Body of pancreas (tissue), 4 donors: ENCODE data around the gene MT1B. TPM values are rescaled to one million over a fixed set of nuclear protein-coding genes. Genes with fewer than 3 reads are reported as not detected.

Experiments used
- ATAC-seq: fragments of 150-250 bp; one replicate; pipeline ENCODE4 v1.9.1; 2016
- DNase-seq, 4 donors: peaks; one replicate each; pipeline ENCODE4 v3.0.0-alpha.2; 2019
- H3K27ac ChIP-seq, 4 donors: fragments of 200-600 bp; sonication (generic); 1 replicate in 3 of 4; 2 replicates in 1 of 4; pipeline versions ENCODE4 v1.5.1 to v1.6.1; 2016 to 2019; ENCODE audit warnings: mild to moderate bottlenecking in 1 of 4, mixed read lengths in 1 of 4, moderate library complexity in 1 of 4
- H3K27me3 ChIP-seq, 2 donors: fragments of 200-600 bp; sonication (generic); one replicate each; pipeline ENCODE4 v1.6.0; 2016; ENCODE audit warnings: mild to moderate bottlenecking in 1 of 2
- H3K36me3 ChIP-seq, 2 donors: fragments of 200-600 bp; sonication (generic); replicated peaks in 1 of 2; 2 replicates each; pipeline ENCODE4 v1.5.1; 2016; ENCODE audit warnings: low read depth in 2 of 2; ENCODE audit not compliant: insufficient read depth in 1 of 2
- H3K4me1 ChIP-seq: fragments of 200-600 bp; sonication (generic); one replicate; pipeline ENCODE4 v1.6.0; 2016
- H3K4me3 ChIP-seq, 2 donors: fragments of 200-600 bp; sonication (generic); 1 replicate in 1 of 2; 2 replicates in 1 of 2; pipeline ENCODE4 v1.5.1; 2016 to 2019
- H3K9me3 ChIP-seq, 3 donors: fragments of 200-600 bp; sonication (generic); 1 replicate in 2 of 3; 2 replicates in 1 of 3; pipeline ENCODE4 v1.5.1; 2016
- POLR2A ChIP-seq, 3 donors: fragments of 450-650 bp; IDR thresholded peaks; one replicate each; pipeline ENCODE4 v1.6.1; 2016; ENCODE audit warnings: antibody characterized with exemption in 3 of 3, mild to moderate bottlenecking in 2 of 3
- WGBS, 2 donors: methylation state at CpG; one replicate each; pipeline ENCODE4 v1.1.5; 2017; 5-methylcytosine and 5-hydroxymethylcytosine counted together
- intact Hi-C: fragments of 100-400 bp; cut with DNase I; formaldehyde crosslinking; loops from one replicate; pipeline ENCODE4 v1.15.1; 2023
- total RNA-seq, 2 donors: library from RNA; depleted of rRNA; stranded (reverse); fragments of >200 nt; gene quantifications; one replicate each; pipeline ENCODE4 v1.1.0, GENCODE V29; 2016
- TF ChIP-seq, protein P1 (sequence below), 7 experiments: fragments of 450-650 bp in 4 of 7; fragments of 200-600 bp in 3 of 7; sonication (generic) in 3 of 7; IDR thresholded peaks; one replicate each; pipeline ENCODE4 v1.5.1; 2016 to 2019; ENCODE audit warnings: antibody characterized with exemption in 7 of 7

Gene MT1B
- total RNA-seq, 2 donors from 2014 or later = not detected

DNA sequence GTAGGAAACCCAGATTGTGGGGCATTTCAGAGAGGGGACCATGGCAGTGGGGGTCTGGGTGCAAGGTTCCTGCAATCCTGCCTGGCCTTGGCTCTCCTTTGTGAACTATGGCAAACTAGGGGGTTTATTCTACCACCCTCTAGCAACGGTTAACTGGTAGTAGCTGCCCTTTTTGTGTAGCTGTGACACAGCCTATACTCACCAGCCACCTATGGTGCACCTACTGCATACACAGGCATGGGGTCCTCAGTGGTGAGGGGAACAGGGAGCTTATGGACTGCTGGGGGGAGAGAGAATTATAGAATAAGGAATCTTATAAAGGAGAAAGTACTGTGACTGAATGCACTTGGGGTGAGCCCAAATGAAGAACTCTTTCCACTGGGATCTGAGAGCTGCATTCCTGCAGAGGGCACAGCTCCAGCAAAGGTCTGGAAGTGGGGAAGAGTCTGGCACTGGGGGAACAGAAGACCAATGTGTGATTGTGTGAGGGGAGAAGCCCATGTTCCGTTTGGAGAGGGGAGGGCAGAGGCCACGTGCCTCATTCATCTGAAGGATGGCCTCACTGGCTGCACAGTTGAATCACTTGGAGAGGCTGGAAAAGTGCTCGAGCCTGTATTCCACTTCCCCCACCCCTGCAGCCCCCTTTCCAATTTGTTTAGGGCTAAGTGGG is 32.7 kb downstream of the MT1B start:
- peak overlapping the region in 1 of 2 donors; percentile 64 for H3K4me3 ChIP-seq
- no peaks in the 10 kb centered on the region for H3K36me3 ChIP-seq
- peak; percentile 3 for ATAC-seq
- 23 to 35% methylated on average over 4 of the region's 4 CpGs for WGBS, 2 donors
- H3K27ac ChIP-seq = peak overlapping the region; percentile 79 to 93 (median 88)
- intact Hi-C loops = no loop called here
- DNase-seq = peak; percentile 44 to 58 (median 48)
- no peaks in the 10 kb centered on the region for H3K27me3 ChIP-seq
- peaks cover 63% of the 10 kb centered on the region for H3K4me1 ChIP-seq
- TF ChIP-seq POLR2A (IDR thresholded peaks at IDR 0.05) = no peak
- TF ChIP-seq, protein P1, sequence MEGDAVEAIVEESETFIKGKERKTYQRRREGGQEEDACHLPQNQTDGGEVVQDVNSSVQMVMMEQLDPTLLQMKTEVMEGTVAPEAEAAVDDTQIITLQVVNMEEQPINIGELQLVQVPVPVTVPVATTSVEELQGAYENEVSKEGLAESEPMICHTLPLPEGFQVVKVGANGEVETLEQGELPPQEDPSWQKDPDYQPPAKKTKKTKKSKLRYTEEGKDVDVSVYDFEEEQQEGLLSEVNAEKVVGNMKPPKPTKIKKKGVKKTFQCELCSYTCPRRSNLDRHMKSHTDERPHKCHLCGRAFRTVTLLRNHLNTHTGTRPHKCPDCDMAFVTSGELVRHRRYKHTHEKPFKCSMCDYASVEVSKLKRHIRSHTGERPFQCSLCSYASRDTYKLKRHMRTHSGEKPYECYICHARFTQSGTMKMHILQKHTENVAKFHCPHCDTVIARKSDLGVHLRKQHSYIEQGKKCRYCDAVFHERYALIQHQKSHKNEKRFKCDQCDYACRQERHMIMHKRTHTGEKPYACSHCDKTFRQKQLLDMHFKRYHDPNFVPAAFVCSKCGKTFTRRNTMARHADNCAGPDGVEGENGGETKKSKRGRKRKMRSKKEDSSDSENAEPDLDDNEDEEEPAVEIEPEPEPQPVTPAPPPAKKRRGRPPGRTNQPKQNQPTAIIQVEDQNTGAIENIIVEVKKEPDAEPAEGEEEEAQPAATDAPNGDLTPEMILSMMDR (IDR thresholded peaks at IDR 0.05) = no peak
- H3K9me3 ChIP-seq = no peaks in the 10 kb centered on the region

DNA sequence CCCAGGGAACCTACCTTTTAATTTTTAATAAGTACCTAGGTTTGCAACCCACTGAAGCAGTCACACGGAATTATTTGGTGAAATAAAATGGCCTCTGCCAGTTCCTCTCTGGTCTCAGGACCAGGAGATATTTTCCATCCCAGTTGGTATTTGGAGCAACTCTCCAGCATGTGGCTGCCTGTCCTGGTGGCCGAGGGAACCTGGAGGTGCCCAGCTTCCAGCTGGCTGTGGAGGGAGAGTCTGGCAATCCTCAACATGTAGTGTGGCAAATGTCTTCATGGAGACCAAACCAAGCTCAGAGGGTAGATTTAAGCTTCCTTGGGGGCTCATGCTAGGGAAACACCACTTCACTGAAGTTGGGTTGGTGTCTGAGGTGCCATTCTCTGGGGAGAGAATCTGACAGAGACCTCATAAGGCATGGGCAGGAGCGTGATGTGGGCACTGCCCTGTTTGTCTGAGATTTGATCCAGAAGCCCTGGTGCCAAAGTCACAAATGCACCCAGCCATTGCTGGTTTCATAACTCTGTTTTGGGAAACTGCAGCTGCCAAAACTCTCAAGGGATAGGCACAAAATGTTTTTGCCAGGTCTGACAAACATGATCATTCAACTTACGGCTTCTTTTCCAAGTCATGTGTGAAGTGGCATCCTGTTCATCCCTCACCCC is 33.4 kb downstream of the MT1B start:
- DNase-seq = peak; percentile 77 to 85 (median 80)
- Histone ChIP-seq H3K4me3 (no peak overlapping the region), H3K4me1 (peaks cover 63% of the 10 kb centered on the region), H3K27ac (peak overlapping the region; percentile 79 to 93 (median 88)), H3K27me3 (no peaks in the 10 kb centered on the region), H3K36me3 (no peaks in the 10 kb centered on the region), H3K9me3 (no peaks in the 10 kb centered on the region)
- peak; percentile 47 for ATAC-seq
- intact Hi-C loops = no loop called here
- WGBS, 2 donors = 35 to 44% methylated on average over 3 to 4 of the region's 4 CpGs
- TF ChIP-seq, protein P1 (IDR thresholded peaks at IDR 0.05) = no peak
- peak; percentile 32 to 88 (median 84) for TF ChIP-seq POLR2A (IDR thresholded peaks at IDR 0.05)

DNA sequence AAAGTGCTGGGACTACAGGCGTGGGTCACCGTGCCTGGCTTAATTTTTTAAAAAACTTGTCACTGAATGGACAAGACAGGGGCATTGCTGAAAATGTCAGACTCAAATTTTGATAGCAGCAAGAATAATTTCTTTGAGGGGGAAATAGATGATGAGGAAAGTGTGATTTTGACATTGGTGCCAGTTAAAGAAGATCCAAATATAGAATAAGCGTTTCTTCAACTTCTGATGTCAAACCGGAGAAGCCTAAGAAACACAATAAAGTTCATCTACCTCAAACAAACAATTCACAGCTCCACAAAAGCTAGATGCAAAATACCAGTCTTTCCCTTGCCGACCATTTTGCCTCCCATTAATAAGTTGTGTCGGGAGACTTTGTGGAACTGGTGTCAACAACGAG is 35.1 kb downstream of the MT1B start:
- 87 to 95% methylated on average over 7 of the region's 7 CpGs for WGBS, 2 donors
- Histone ChIP-seq H3K27me3 (no peaks in the 10 kb centered on the region), H3K4me1 (peaks cover 59% of the 10 kb centered on the region), H3K4me3 (no peak overlapping the region), H3K27ac (peak overlapping the region in 1 of 4 donors; percentile 88), H3K36me3 (no peaks in the 10 kb centered on the region), H3K9me3 (no peaks in the 10 kb centered on the region)
- DNase-seq = peak in 1 of 4 donors; percentile 4
- TF ChIP-seq POLR2A (IDR thresholded peaks at IDR 0.05) = no peak
- TF ChIP-seq, protein P1 (IDR thresholded peaks at IDR 0.05) = no peak
- intact Hi-C loops = no loop called here
- ATAC-seq = no peak

DNA sequence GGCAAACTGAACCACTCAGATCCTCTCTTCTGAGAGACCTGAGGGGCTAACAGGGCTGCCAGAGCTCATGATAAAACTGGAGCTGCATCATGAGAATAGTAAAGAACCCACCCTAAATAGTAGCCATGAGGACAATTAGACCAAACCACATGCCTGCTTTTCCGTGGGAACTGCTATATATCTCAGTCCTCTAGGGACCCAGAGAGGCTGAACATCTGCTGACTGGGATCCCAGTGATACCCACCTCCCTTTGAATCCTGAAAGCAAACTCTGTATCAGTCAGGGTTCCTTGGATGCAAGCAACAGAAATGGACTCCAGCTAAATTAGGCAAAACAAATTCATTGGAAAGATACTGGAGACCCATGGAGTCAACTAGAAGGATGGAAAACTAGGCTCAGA is 37.1 kb downstream of the MT1B start:
- Histone ChIP-seq H3K4me1 (peaks cover 62% of the 10 kb centered on the region), H3K4me3 (no peak overlapping the region), H3K9me3 (no peaks in the 10 kb centered on the region), H3K27me3 (no peaks in the 10 kb centered on the region), H3K36me3 (no peaks in the 10 kb centered on the region), H3K27ac (peak overlapping the region; percentile 32 to 75 (median 54))
- TF ChIP-seq POLR2A (IDR thresholded peaks at IDR 0.05) = no peak
- TF ChIP-seq, protein P1 (IDR thresholded peaks at IDR 0.05) = no peak
- 22 to 35% methylated on average over 1 of the region's 1 CpG for WGBS, 2 donors
- DNase-seq (no peak), ATAC-seq (no peak)
- intact Hi-C loops = no loop called here
